Peyer's patch (tissue), 4 donors: Measurements from ENCODE around the gene AHCYL2.
A peak's percentile ranks its signal among the peaks of the same experiment; 100 is the strongest.

Experiments
- CTCF ChIP-seq, 6 experiments: fragments of 450-650 bp in 4 of 6; fragments of 200-600 bp in 2 of 6; sonication (generic) in 1 of 6; IDR thresholded peaks; one replicate each; pipeline ENCODE4 v1.5.1; 2017 to 2019; ENCODE audit warnings: antibody characterized with exemption in 6 of 6, mild to moderate bottlenecking in 3 of 6, moderate library complexity in 1 of 6
- POLR2A ChIP-seq, 2 donors: fragments of 450-650 bp; IDR thresholded peaks; one replicate each; pipeline ENCODE4 v1.5.1; 2017; ENCODE audit warnings: antibody characterized with exemption in 2 of 2, mild to moderate bottlenecking in 2 of 2, moderate library complexity in 2 of 2

GRCh38 chr7:129367700-129368388 is 143.0 kb downstream of the AHCYL2 start:
- TF ChIP-seq POLR2A (IDR thresholded peaks at IDR 0.05) (peak; percentile 83 to 95), CTCF (IDR thresholded peaks at IDR 0.05) (peak; percentile 52 to 91 (median 88))
